MCF 10A (cell line): Measurements from ENCODE around the gene THPO. TPM values are rescaled to one million over a fixed set of nuclear protein-coding genes. Genes with fewer than 3 reads are reported as not detected.
A peak's percentile ranks its signal among the peaks of the same experiment; 100 is the strongest.

ENCODE experiments used
- Bru-seq: library from RNA; stranded (reverse); fragments of 400-500 nt; gene quantifications from one replicate; lab custom pipeline; 2021; lab: Mats Ljungman, UMichigan
- BruChase-seq, 2 experiments: library from RNA; stranded (reverse); fragments of 400-500 nt; gene quantifications; one replicate each; lab custom pipeline; 2021; lab: Mats Ljungman, UMichigan
- BruUV-seq: library from RNA; stranded (reverse); fragments of 400-500 nt; replicated peaks from 2 replicates; lab custom pipeline; 2021; lab: Mats Ljungman, UMichigan
- CTCF ChIA-PET: fragments of 300-600 bp; sonication (Branson Sonifier 250); formaldehyde crosslinking; extraction: SDS; loops from one replicate; lab custom pipeline; 2021; ENCODE audit warnings: antibody characterized with exemption, inconsistent platforms; lab: Yijun Ruan, JAX
- POLR2A ChIA-PET: fragments of 300-600, 350-650 bp; sonication (Branson Sonifier 250); formaldehyde crosslinking; extraction: SDS; loops from one replicate; lab custom pipeline; 2020; ENCODE audit warnings: antibody characterized with exemption, inconsistent platforms; lab: Yijun Ruan, JAX
- DNase-seq: peaks from one replicate; pipeline ENCODE4 v3.0.0-alpha.2; 2018; ENCODE audit not compliant: unreplicated experiment
- H3K27ac Mint-ChIP-seq: one replicate; pipeline ENCODE4 v1.8.0; 2022; ENCODE audit warnings: mild to moderate bottlenecking, low read depth, mixed read lengths; ENCODE audit not compliant: unreplicated experiment
- H3K27me3 Mint-ChIP-seq: one replicate; pipeline ENCODE4 v1.8.0; 2022; ENCODE audit warnings: mixed read lengths; ENCODE audit not compliant: insufficient read depth, unreplicated experiment
- H3K36me3 Mint-ChIP-seq: one replicate; pipeline ENCODE4 v1.8.0; 2022; ENCODE audit warnings: mild to moderate bottlenecking, moderate library complexity, mixed read lengths; ENCODE audit not compliant: insufficient read depth, unreplicated experiment
- H3K4me1 Mint-ChIP-seq: one replicate; pipeline ENCODE4 v1.8.0; 2022; ENCODE audit warnings: mixed read lengths; ENCODE audit not compliant: insufficient read depth, unreplicated experiment
- H3K4me3 Mint-ChIP-seq: one replicate; pipeline ENCODE4 v1.8.0; 2022; ENCODE audit warnings: mild to moderate bottlenecking, moderate library complexity, mixed read lengths; ENCODE audit not compliant: unreplicated experiment
- H3K9me3 Mint-ChIP-seq: one replicate; pipeline ENCODE4 v1.8.0; 2022; ENCODE audit warnings: mixed read lengths; ENCODE audit not compliant: unreplicated experiment
- intact Hi-C: fragments of 100-400 bp; cut with micrococcal nuclease; formaldehyde crosslinking; loops from 2 replicates; pipeline ENCODE4 v1.14.1; 2022
- long read RNA-seq: library from polyadenylated mRNA; stranded (forward); transcript quantifications from one replicate; pipeline ENCODE4 v2.0.0, GENCODE V29; 2022
- total RNA-seq: library from RNA; stranded (reverse); gene quantifications from 2 replicates; pipeline ENCODE4 v1.2.3, GENCODE V29; 2022
- TF ChIP-seq, protein P1 (sequence below): fragments of 200-600 bp; IDR thresholded peaks from one replicate; pipeline ENCODE4 v1.8.0; 2022; ENCODE audit warnings: antibody characterized with exemption, mild to moderate bottlenecking; ENCODE audit not compliant: unreplicated experiment

The THPO gene
- total RNA-seq (not detected in 2 replicates), Bru-seq, nascent RNA (not detected), BruChase-seq, experiment 1, labeled RNA remaining after a 6-hour chase (not detected), BruChase-seq, experiment 2, labeled RNA remaining after a 2-hour chase (not detected)
- long read RNA-seq = 0 reads

GRCh38 chr3:184377882-184378445, at the start of gene THPO:
Gene THPO, minus strand, starts transcription at chr3:184378207. Its CDS starts 1,948 bp downstream, at chr3:184376259.
- CTCF ChIA-PET = interaction anchor here (1.2 to 2.1 kb wide), 3 partner anchors 40 to 163 kb away, joined by 4 to 6 read pairs (median 6); no protein-coding TSS in a partner anchor
- no peaks in the 10 kb centered on the region for H3K36me3 Mint-ChIP-seq

DNA sequence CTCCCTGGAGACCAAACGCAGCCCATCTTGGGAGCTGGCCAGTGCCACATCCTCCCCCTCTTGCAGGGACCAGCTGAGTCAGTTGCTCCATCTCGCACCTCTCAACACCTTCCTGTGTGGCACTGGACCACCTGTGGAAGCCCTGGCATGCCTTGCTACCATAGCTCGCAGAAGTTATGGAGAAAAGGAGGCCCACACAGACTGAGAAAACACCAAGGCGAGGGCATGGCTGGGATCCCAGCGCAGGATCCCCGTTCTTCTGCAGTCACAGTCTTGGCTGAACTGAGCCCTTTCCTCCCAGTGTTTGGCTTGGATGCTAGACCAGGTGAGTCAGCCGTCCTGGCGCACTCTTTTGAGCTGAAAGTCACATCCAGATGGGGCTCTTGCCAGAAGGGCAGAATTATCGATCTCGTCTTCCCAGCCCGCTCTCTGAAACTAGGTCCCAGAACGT, 48.7 kb upstream of the THPO start:
- intact Hi-C loops = no loop called here
- H3K4me1 Mint-ChIP-seq = peaks cover 10% of the 10 kb centered on the region
- H3K4me3 Mint-ChIP-seq = no peak overlapping the region
- peak; percentile 72 for DNase-seq
- peaks cover 16% of the 10 kb centered on the region for H3K27me3 Mint-ChIP-seq
- no peaks in the 10 kb centered on the region for H3K36me3 Mint-ChIP-seq
- CTCF ChIA-PET = interaction anchor here (0.5 to 3.9 kb wide), 14 partner anchors 8 to 280 kb away, joined by 3 to 28 read pairs (median 4); no protein-coding TSS in a partner anchor
- POLR2A ChIA-PET = interaction anchor here (1.0 to 1.2 kb wide), 4 partner anchors 11 to 53 kb away, joined by 3 to 4 read pairs (median 3); no protein-coding TSS in a partner anchor
- TF ChIP-seq, protein P1, sequence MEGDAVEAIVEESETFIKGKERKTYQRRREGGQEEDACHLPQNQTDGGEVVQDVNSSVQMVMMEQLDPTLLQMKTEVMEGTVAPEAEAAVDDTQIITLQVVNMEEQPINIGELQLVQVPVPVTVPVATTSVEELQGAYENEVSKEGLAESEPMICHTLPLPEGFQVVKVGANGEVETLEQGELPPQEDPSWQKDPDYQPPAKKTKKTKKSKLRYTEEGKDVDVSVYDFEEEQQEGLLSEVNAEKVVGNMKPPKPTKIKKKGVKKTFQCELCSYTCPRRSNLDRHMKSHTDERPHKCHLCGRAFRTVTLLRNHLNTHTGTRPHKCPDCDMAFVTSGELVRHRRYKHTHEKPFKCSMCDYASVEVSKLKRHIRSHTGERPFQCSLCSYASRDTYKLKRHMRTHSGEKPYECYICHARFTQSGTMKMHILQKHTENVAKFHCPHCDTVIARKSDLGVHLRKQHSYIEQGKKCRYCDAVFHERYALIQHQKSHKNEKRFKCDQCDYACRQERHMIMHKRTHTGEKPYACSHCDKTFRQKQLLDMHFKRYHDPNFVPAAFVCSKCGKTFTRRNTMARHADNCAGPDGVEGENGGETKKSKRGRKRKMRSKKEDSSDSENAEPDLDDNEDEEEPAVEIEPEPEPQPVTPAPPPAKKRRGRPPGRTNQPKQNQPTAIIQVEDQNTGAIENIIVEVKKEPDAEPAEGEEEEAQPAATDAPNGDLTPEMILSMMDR = no peak
- no peak overlapping the region for H3K27ac Mint-ChIP-seq
- BruUV-seq = no TSS peak
- H3K9me3 Mint-ChIP-seq = peaks cover 12% of the 10 kb centered on the region

More at GRCh38 chr3:184377882-184378445, at the start of gene THPO:
- POLR2A ChIA-PET = interaction anchor here (0.9 kb wide), 1 partner anchor 16 kb away, joined by 4 read pairs; no protein-coding TSS in a partner anchor
- H3K27ac Mint-ChIP-seq = no peak within 1 kb of the TSS
- TF ChIP-seq, protein P1 = no peak
- BruUV-seq = no TSS peak
- H3K4me3 Mint-ChIP-seq = peak within 1 kb of the TSS; percentile 61
- H3K4me1 Mint-ChIP-seq = no peaks in the 10 kb centered on the region
- peaks cover 55% of the 10 kb centered on the region for H3K27me3 Mint-ChIP-seq
- intact Hi-C loops = loop anchor here (10.0 kb wide), 1 partner anchor 397 kb away; no protein-coding TSS in a partner anchor
- DNase-seq = no peak
- H3K9me3 Mint-ChIP-seq = no peaks in the 10 kb centered on the region

- peaks cover 16% of the 10 kb centered on the region for H3K27me3 Mint-ChIP-seq
- no peak overlapping the region for H3K4me3 Mint-ChIP-seq
- POLR2A ChIA-PET = interaction anchor here (1.3 kb wide), 1 partner anchor 89 kb away, joined by 3 read pairs; no protein-coding TSS in a partner anchor
- H3K36me3 Mint-ChIP-seq = peaks cover 5% of the 10 kb centered on the region
- peaks cover 10% of the 10 kb centered on the region for H3K4me1 Mint-ChIP-seq
- H3K9me3 Mint-ChIP-seq = peaks cover 12% of the 10 kb centered on the region
- DNase-seq = no peak
- no peak overlapping the region for H3K27ac Mint-ChIP-seq
- intact Hi-C loops = no loop called here
- CTCF ChIA-PET = interaction anchor here (0.7 to 2.5 kb wide), 5 partner anchors 45 to 120 kb away, joined by 3 to 20 read pairs (median 7); no protein-coding TSS in a partner anchor
- no TSS peak for BruUV-seq
- TF ChIP-seq, protein P1 = no peak
Observed at GRCh38 chr3:184423561-184423960, 45.6 kb upstream of the THPO start.

DNA sequence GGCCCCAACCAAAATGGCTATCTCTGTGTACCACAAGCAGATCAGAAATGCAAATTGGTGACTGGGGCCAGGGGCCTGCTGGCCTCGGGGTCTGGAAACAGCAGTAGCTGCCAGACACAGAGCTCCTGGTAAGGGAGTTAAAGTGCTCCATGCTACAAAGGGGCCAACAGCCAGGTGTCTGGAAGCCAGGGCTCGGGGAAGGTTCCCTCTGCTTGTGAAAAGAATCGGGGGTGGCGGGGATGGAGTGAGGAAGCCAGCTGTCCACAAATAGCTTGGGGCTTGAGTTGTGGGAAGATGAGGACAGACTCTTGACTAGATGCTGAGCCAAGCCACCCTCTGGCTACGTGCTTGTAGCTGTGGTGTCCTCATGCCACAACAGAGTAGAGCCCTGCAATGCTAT, 41.2 kb upstream of the THPO start:
- DNase-seq = no peak
- Mint-ChIP-seq H3K27ac (no peak overlapping the region), H3K9me3 (peaks cover 12% of the 10 kb centered on the region), H3K4me3 (no peak overlapping the region), H3K4me1 (no peaks in the 10 kb centered on the region), H3K36me3 (peaks cover 5% of the 10 kb centered on the region), H3K27me3 (peaks cover 16% of the 10 kb centered on the region)
- TF ChIP-seq, protein P1 = no peak
- ChIA-PET CTCF (interaction anchor here (0.7 to 9.6 kb wide), 11 partner anchors 9 to 123 kb away, joined by 3 to 112 read pairs (median 4); no protein-coding TSS in a partner anchor), POLR2A (no interaction called here)
- no TSS peak for BruUV-seq
- intact Hi-C loops = no loop called here
